Skeletal muscle tissue (tissue), 4 donors: Measurements from ENCODE around the gene SDK1. TPM values are rescaled to one million over a fixed set of nuclear protein-coding genes. Genes with fewer than 3 reads are reported as not detected.

Experiments
- H3K27ac ChIP-seq: one replicate; pipeline ENCODE4 v1.7.0; 2013; ENCODE audit warnings: mild to moderate bottlenecking, low read depth, low read length, inconsistent platforms
- H3K27me3 ChIP-seq, 3 donors: one replicate each; pipeline ENCODE4 v1.7.0; 2013; ENCODE audit warnings: low read length in 3 of 3; ENCODE audit not compliant: control insufficient read depth in 3 of 3, insufficient read depth in 3 of 3
- H3K36me3 ChIP-seq, 3 donors: one replicate each; pipeline ENCODE4 v1.7.0; 2013; ENCODE audit warnings: low read length in 3 of 3; ENCODE audit not compliant: control insufficient read depth in 3 of 3, insufficient read depth in 3 of 3
- H3K4me1 ChIP-seq, 3 donors: one replicate each; pipeline ENCODE4 v1.7.0; 2013; ENCODE audit warnings: low read length in 3 of 3, mild to moderate bottlenecking in 3 of 3; ENCODE audit not compliant: control insufficient read depth in 3 of 3, insufficient read depth in 3 of 3
- H3K4me3 ChIP-seq, 3 donors: one replicate each; pipeline ENCODE4 v1.7.0; 2013; ENCODE audit warnings: low read length in 3 of 3
- H3K9ac ChIP-seq, 3 donors: one replicate each; pipeline ENCODE4 v1.7.0; 2013; ENCODE audit warnings: low read length in 3 of 3, mild to moderate bottlenecking in 3 of 3, moderate library complexity in 2 of 3, low read depth in 1 of 3
- H3K9me3 ChIP-seq, 3 donors: one replicate each; pipeline ENCODE4 v1.7.0; 2013; ENCODE audit warnings: low read length in 3 of 3; ENCODE audit not compliant: control insufficient read depth in 3 of 3
- total RNA-seq: library from RNA; depleted of rRNA; stranded (reverse); fragments of >200 nt; gene quantifications from one replicate; pipeline ENCODE4 v1.2.3, GENCODE V29; 2014
- donor health status: Osteomylitis.

The SDK1 gene
- total RNA-seq, 1 donor from 2014 or later = 3.7 TPM

- Histone ChIP-seq H3K4me3 (no peak overlapping the region), H3K27me3 (peaks cover 0 to under 1% (median 0%) of the 10 kb centered on the region in 3 donors), H3K36me3 (no peaks in the 10 kb centered on the region), H3K4me1 (peaks cover 2 to 8% (median 3%) of the 10 kb centered on the region in 3 donors), H3K9ac (no peak overlapping the region), H3K9me3 (peaks cover 0 to 3% (median 0%) of the 10 kb centered on the region in 3 donors), H3K27ac (no peak overlapping the region)
Measured at GRCh38 chr7:3950249-3950648, 649.2 kb downstream of the SDK1 start.

DNA sequence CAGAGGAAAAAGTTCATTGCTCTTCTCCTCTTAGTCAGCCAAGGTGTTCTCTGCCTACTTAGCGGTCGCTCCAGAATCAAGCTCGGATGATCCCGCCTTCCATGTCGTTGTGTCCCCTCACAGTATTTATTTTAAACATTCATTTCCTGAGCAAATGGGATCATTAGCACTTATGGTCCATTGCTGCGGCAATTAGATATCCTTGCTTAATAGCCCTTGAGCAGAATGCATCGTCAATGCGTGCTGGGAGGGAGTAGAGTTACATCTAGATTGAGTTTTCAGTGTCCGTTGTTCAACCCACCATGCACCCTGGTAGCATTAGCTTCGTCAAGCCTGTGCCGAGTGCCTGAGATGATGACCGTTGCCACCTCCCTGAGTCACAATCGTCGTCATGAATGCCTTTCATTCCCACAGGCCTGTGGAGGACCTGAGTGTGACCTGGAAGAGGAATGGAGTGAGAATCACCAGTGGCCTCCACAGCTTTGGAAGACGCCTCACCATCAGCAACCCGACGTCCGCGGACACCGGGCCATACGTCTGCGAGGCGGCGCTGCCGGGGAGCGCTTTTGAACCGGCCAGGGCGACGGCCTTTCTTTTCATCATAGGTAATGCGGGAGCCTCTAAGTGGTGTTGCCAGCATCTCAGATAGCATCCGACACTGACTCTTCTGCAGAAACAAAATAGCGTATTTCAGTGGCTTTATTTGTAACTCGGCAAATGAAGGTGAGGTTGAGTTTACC, 650.4 kb downstream of the SDK1 start:
- Histone ChIP-seq H3K36me3 (no peaks in the 10 kb centered on the region), H3K4me3 (no peak overlapping the region), H3K9ac (no peak overlapping the region), H3K9me3 (peaks cover 0 to 3% (median 0%) of the 10 kb centered on the region in 3 donors), H3K4me1 (peaks cover 3 to 8% (median 4%) of the 10 kb centered on the region in 3 donors), H3K27me3 (peaks cover 0 to 4% (median 0%) of the 10 kb centered on the region in 3 donors), H3K27ac (no peak overlapping the region)

GRCh38 chr7:3953133-3953532, 652.1 kb downstream of the SDK1 start:
- Histone ChIP-seq H3K4me1 (peaks cover 3 to 8% (median 4%) of the 10 kb centered on the region in 3 donors), H3K4me3 (no peak overlapping the region), H3K27me3 (peaks cover 0 to 4% (median 0%) of the 10 kb centered on the region in 3 donors), H3K36me3 (no peaks in the 10 kb centered on the region), H3K9ac (no peak overlapping the region), H3K27ac (no peak overlapping the region), H3K9me3 (peaks cover 0 to 3% (median 0%) of the 10 kb centered on the region in 3 donors)

DNA sequence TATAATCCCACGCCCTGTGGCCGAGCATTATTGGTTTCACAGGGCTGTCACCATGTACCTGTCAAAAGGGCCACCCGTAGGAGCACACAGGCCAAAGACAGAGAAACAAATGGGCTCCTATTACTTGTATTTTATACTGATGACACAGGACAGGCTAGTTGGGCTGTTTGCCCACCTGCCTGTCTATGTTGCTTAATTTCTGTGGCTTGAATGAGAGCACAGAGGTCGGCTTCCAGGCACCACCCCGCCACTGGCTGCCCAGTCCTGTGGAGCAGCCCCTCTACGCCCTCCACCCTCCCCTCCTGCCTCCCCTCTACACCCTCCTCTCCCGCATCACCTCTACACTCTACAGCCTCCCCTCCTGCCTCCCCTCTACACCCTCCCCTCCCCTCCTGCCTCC, 652.9 kb downstream of the SDK1 start:
- Histone ChIP-seq H3K9me3 (peaks cover 0 to 3% (median 0%) of the 10 kb centered on the region in 3 donors), H3K27me3 (peaks cover 0 to 4% (median 0%) of the 10 kb centered on the region in 3 donors), H3K4me1 (peaks cover 0 to 3% (median 2%) of the 10 kb centered on the region in 3 donors), H3K36me3 (no peaks in the 10 kb centered on the region), H3K9ac (no peak overlapping the region), H3K4me3 (no peak overlapping the region), H3K27ac (no peak overlapping the region)

- Histone ChIP-seq H3K9ac (no peak overlapping the region), H3K4me1 (peaks cover 0 to 2% (median 0%) of the 10 kb centered on the region in 3 donors), H3K4me3 (no peak overlapping the region), H3K36me3 (no peaks in the 10 kb centered on the region), H3K27ac (no peak overlapping the region), H3K9me3 (peaks cover 0 to 3% (median 0%) of the 10 kb centered on the region in 3 donors), H3K27me3 (peaks cover 0 to 4% (median 0%) of the 10 kb centered on the region in 3 donors)
Measured at GRCh38 chr7:3955026-3955425, 654.0 kb downstream of the SDK1 start.

DNA sequence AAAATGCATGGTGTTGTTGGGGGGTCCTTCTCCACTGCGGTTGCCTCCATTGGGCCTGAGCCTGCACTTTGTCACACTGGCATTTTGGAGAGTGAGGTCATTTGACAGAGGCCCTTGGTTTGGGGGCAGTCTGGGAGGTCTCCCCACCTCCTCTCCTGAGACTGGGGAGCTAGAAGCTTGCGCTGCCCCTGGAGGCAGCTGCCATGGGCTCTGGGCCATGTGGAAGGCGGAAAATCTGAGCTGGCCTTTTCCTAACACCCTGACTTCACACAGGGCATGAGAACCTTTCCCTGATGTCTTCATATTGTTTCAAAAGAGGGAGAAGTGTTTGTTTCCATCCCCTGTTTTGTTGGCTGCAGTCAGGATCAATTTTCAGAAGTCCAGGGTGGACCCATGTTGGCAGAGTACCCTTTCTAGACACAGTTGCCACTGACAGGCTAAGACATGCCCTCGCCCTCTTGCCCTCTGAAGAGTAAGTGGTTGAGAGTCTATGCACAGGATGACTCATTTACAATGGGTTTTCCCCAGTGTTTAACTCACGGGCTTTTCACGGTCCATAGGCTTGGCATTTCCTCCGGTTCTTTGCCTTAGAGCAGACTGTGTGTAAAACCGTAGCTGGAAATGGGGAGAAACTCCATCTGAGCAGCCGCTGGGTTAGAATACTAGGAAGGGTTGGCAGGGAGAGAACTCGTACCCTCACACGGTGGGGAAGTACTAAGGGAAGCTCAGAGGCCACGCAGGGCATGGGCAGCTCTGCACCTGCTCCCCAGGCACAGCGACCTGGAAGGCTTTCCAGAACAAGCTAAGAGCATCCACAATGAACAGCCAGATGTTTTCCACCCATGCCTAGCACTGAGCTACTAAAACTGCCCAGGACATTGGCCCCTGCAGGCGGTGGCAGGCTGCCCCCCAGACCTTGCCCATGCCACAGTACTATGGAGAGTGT, 655.0 kb downstream of the SDK1 start:
- Histone ChIP-seq H3K9ac (no peak overlapping the region), H3K9me3 (peaks cover 0 to 3% (median 0%) of the 10 kb centered on the region in 3 donors), H3K36me3 (no peaks in the 10 kb centered on the region), H3K27ac (no peak overlapping the region), H3K4me3 (no peak overlapping the region), H3K27me3 (peaks cover 0 to 4% (median 0%) of the 10 kb centered on the region in 3 donors), H3K4me1 (peaks cover 0 to 4% (median 0%) of the 10 kb centered on the region in 3 donors)

DNA sequence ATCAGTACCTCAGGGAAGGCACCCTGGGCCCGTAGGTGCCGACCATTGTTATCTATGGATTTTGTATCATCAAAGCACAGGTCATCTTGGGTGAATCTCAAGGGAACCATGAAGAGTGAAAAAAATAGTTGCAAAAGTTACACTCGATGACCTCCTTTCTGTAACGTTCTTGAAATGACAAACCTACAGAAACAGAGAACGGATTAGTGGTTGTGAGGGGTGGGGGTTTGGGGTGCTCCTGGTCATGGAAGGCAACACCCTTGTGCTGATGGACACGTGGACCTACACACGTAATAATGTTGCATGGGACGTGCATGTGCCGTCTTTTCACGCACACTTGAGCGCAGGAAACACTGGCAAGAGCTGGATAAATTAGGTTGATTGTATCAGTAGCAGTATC, 655.9 kb downstream of the SDK1 start:
- Histone ChIP-seq H3K27ac (no peak overlapping the region), H3K4me3 (no peak overlapping the region), H3K9me3 (no peaks in the 10 kb centered on the region), H3K9ac (no peak overlapping the region), H3K27me3 (peaks cover 0 to 4% (median 0%) of the 10 kb centered on the region in 3 donors), H3K36me3 (no peaks in the 10 kb centered on the region), H3K4me1 (peaks cover 0 to 4% (median 0%) of the 10 kb centered on the region in 3 donors)

GRCh38 chr7:3957472-3958108, 656.5 kb downstream of the SDK1 start:
- Histone ChIP-seq H3K9me3 (no peaks in the 10 kb centered on the region), H3K9ac (no peak overlapping the region), H3K4me3 (no peak overlapping the region), H3K27ac (no peak overlapping the region), H3K4me1 (peaks cover 0 to 4% (median 0%) of the 10 kb centered on the region in 3 donors), H3K36me3 (peaks cover 0 to 1% (median 0%) of the 10 kb centered on the region in 3 donors), H3K27me3 (peaks cover 0 to 4% (median 0%) of the 10 kb centered on the region in 3 donors)

DNA sequence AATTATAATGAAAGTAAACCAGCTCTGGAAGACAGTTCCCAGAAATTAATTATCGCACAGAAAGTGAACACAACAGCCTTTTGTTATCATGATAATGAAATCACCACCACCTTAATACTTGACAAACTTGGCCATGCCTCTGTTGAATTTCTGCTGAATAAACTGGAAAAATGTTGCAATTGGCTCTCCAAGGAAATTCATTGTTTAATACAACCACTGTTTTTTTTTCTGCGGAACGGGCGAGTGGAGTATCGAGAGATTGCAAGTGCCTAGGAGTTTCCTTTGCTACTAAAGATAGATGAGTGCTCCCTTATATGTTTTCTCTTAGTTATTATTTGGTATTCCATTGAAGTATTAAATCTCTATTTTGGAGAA, 657.0 kb downstream of the SDK1 start:
- no peak overlapping the region for H3K27ac ChIP-seq
- peaks cover 0 to 4% (median 0%) of the 10 kb centered on the region in 3 donors for H3K4me1 ChIP-seq
- peaks cover 0 to 4% (median 0%) of the 10 kb centered on the region in 3 donors for H3K36me3 ChIP-seq
- H3K27me3 ChIP-seq = peaks cover 0 to 4% (median 0%) of the 10 kb centered on the region in 3 donors
- H3K9ac ChIP-seq = no peak overlapping the region
- no peaks in the 10 kb centered on the region for H3K9me3 ChIP-seq
- H3K4me3 ChIP-seq = no peak overlapping the region
